ENCODE data around the gene ZNF598.

DNA sequence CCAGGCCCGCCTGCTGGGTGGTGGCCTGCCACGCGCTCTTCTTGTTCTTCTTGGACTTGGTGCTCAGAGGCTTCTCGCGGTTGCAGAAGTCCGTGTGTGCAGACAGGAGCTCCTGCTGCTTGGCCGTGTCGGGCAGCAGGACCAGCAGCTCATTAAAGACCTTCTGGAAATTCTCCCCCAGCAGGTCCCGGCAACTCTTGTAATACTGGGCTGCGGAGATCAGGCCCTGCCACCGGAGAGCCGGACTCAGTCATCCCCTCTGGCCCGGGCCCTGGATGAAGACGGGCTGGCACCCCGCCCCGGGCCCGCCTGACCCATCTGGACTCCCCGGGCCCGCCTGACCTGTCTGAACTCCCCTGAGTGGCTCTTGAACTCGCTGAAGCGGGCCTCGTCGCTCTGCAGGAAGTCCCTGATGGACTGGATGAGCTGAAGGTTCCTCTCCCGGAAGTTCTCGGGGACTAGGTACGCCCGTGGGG is 11.2 kb downstream of the ZNF598 start:
- TF ChIP-seq, protein P1, sequence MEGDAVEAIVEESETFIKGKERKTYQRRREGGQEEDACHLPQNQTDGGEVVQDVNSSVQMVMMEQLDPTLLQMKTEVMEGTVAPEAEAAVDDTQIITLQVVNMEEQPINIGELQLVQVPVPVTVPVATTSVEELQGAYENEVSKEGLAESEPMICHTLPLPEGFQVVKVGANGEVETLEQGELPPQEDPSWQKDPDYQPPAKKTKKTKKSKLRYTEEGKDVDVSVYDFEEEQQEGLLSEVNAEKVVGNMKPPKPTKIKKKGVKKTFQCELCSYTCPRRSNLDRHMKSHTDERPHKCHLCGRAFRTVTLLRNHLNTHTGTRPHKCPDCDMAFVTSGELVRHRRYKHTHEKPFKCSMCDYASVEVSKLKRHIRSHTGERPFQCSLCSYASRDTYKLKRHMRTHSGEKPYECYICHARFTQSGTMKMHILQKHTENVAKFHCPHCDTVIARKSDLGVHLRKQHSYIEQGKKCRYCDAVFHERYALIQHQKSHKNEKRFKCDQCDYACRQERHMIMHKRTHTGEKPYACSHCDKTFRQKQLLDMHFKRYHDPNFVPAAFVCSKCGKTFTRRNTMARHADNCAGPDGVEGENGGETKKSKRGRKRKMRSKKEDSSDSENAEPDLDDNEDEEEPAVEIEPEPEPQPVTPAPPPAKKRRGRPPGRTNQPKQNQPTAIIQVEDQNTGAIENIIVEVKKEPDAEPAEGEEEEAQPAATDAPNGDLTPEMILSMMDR (conservative IDR thresholded peaks at IDR 0.05 in 1 of 2, IDR thresholded peaks at IDR 0.05 in 1 of 2; ENCODE audit: extremely low read depth in 1 of 2, insufficient read depth in 1 of 2, low read depth in 1 of 2, low read length in 2 of 2): no peak
- no peak for TF ChIP-seq EZH2 (IDR thresholded peaks at IDR 0.05; ENCODE audit: borderline replicate concordance, low read length)

All from mammary epithelial cell (primary cell).